IMR-90 (cell line): Measurements from ENCODE around the gene MAN1A2. TPM values are rescaled to one million over a fixed set of nuclear protein-coding genes. Genes with fewer than 3 reads are reported as not detected.
A peak's percentile ranks its signal among the peaks of the same experiment; 100 is the strongest.

ENCODE experiments used
- ATAC-seq: fragments of 200-7000 bp; cut with Tn5 transposase; 2 replicates; pipeline ENCODE4 v1.9.1; 2020; ENCODE audit warnings: low read depth, mild to moderate bottlenecking, moderate library complexity
- BruUV-seq: library from RNA; stranded (reverse); fragments of 400-500 nt; replicated peaks from 2 replicates; lab custom pipeline; 2021; lab: Mats Ljungman, UMichigan
- CTCF ChIA-PET: fragments of 300-600 bp; formaldehyde crosslinking; extraction: SDS; loops from one replicate; lab custom pipeline; 2021; ENCODE audit warnings: antibody characterized with exemption; lab: Yijun Ruan, JAX
- POLR2A ChIA-PET: fragments of 300-600 bp; sonication (Branson Sonifier 250); formaldehyde crosslinking; loops from one replicate; lab custom pipeline; 2022; ENCODE audit warnings: antibody characterized with exemption; ENCODE audit not compliant: unreplicated experiment; lab: Charles Lee
- DNase-seq: peaks from one replicate; pipeline ENCODE4 v3.0.0; 2013
- H2AFZ ChIP-seq: replicated peaks from 2 replicates; pipeline ENCODE3; 2013; ENCODE audit warnings: low read length, mild to moderate bottlenecking; ENCODE audit not compliant: poor library complexity
- H2AK5ac ChIP-seq: 2 replicates; pipeline ENCODE4 v1.6.1; 2013; ENCODE audit warnings: low read depth, low read length, inconsistent platforms
- H2AK9ac ChIP-seq: replicated peaks from 2 replicates; pipeline ENCODE3; 2013; ENCODE audit warnings: mild to moderate bottlenecking, low read depth, low read length, moderate library complexity; ENCODE audit not compliant: poor library complexity
- H2BK120ac ChIP-seq: 2 replicates; pipeline ENCODE4 v1.6.1; 2013; ENCODE audit warnings: low read depth, low read length, inconsistent platforms
- H2BK15ac ChIP-seq: 3 replicates; pipeline ENCODE4 v1.6.1; 2013; ENCODE audit warnings: low read depth, low read length, inconsistent platforms
- H2BK20ac ChIP-seq: 2 replicates; pipeline ENCODE4 v1.6.1; 2013; ENCODE audit warnings: low read depth, mild to moderate bottlenecking, inconsistent platforms, low read length, moderate library complexity
- H2BK5ac ChIP-seq: 2 replicates; pipeline ENCODE4 v1.6.1; 2013; ENCODE audit warnings: mild to moderate bottlenecking, low read depth, low read length, inconsistent platforms; ENCODE audit not compliant: poor library complexity, severe bottlenecking
- H3K14ac ChIP-seq: replicated peaks from 2 replicates; pipeline ENCODE4 v1.6.1; 2013; ENCODE audit warnings: low read depth, low read length, inconsistent platforms
- H3K18ac ChIP-seq: 2 replicates; pipeline ENCODE4 v1.6.1; 2013; ENCODE audit warnings: low read depth, low read length, control low read depth
- H3K23ac ChIP-seq: 2 replicates; pipeline ENCODE4 v1.6.1; 2013; ENCODE audit warnings: low read depth, low read length, inconsistent platforms
- H3K27ac ChIP-seq: 2 replicates; pipeline ENCODE4 v1.5.1; 2013; ENCODE audit warnings: mild to moderate bottlenecking, control low read depth, low read length; ENCODE audit not compliant: insufficient read depth
- H3K27me3 ChIP-seq: 2 replicates; pipeline ENCODE4 v1.6.1; 2013; ENCODE audit warnings: low read length; ENCODE audit not compliant: control insufficient read depth, insufficient read depth
- H3K36me3 ChIP-seq: 2 replicates; pipeline ENCODE4 v1.6.1; 2013; ENCODE audit warnings: low read length, mixed read lengths; ENCODE audit not compliant: control insufficient read depth, insufficient read depth
- H3K4ac ChIP-seq: 2 replicates; pipeline ENCODE4 v1.6.1; 2013; ENCODE audit warnings: low read depth, low read length, inconsistent platforms
- H3K4me1 ChIP-seq: 2 replicates; pipeline ENCODE4 v1.6.1; 2013; ENCODE audit warnings: low read length, mixed read lengths; ENCODE audit not compliant: control insufficient read depth, insufficient read depth
- H3K4me2 ChIP-seq: 2 replicates; pipeline ENCODE4 v1.6.1; 2013; ENCODE audit warnings: low read depth, mild to moderate bottlenecking, control low read depth, low read length, moderate library complexity
- H3K4me3 ChIP-seq: 2 replicates; pipeline ENCODE4 v1.5.1; 2013; ENCODE audit warnings: low read depth, mild to moderate bottlenecking, control low read depth, low read length, moderate library complexity; ENCODE audit not compliant: insufficient read depth
- H3K56ac ChIP-seq: 2 replicates; pipeline ENCODE4 v1.6.1; 2013; ENCODE audit warnings: low read length, inconsistent platforms; ENCODE audit not compliant: insufficient read depth; ENCODE audit errors: extremely low read depth
- H3K79me1 ChIP-seq, 2 experiments: 2 replicates each; pipeline ENCODE4 v1.6.1; 2013; ENCODE audit warnings: low read length in 2 of 2, inconsistent platforms in 1 of 2, low read depth in 1 of 2
- H3K9ac ChIP-seq: 2 replicates; pipeline ENCODE4 v1.6.1; 2013; ENCODE audit warnings: low read depth, low read length, control low read depth
- H3K9me1 ChIP-seq: 2 replicates; pipeline ENCODE4 v1.6.1; 2013; ENCODE audit warnings: low read length, inconsistent platforms; ENCODE audit not compliant: insufficient read depth
- H3K9me3 ChIP-seq: 2 replicates; pipeline ENCODE4 v1.6.1; 2013; ENCODE audit warnings: low read length; ENCODE audit not compliant: control insufficient read depth, insufficient read depth
- H4K20me1 ChIP-seq: 2 replicates; pipeline ENCODE4 v1.6.1; 2013; ENCODE audit warnings: low read length, inconsistent platforms; ENCODE audit not compliant: insufficient read depth
- H4K5ac ChIP-seq: 2 replicates; pipeline ENCODE4 v1.6.1; 2013; ENCODE audit warnings: mild to moderate bottlenecking, low read depth, low read length, control low read depth
- H4K8ac ChIP-seq, 2 experiments: 2 replicates each; pipeline ENCODE4 v1.6.1; 2013; ENCODE audit warnings: low read depth in 2 of 2, low read length in 2 of 2, control low read depth in 1 of 2, inconsistent platforms in 1 of 2
- H4K91ac ChIP-seq: 2 replicates; pipeline ENCODE4 v1.6.1; 2013; ENCODE audit warnings: low read depth, low read length, inconsistent platforms; ENCODE audit not compliant: insufficient read depth
- CEBPB ChIP-seq: IDR thresholded peaks from 2 replicates; pipeline ENCODE4 v1.6.1; 2012; ENCODE audit warnings: low read depth, low read length, improper control_type of control experiment
- ELK1 ChIP-seq: fragments of 150-350 bp; IDR thresholded peaks from 2 replicates; pipeline ENCODE4 v1.6.1; 2016; ENCODE audit warnings: low read depth, mild to moderate bottlenecking, low read length, moderate library complexity, borderline replicate concordance
- MAFK ChIP-seq: IDR thresholded peaks from 2 replicates; pipeline ENCODE4 v1.6.1; 2012; ENCODE audit warnings: low read depth, low read length, improper control_type of control experiment
- MXI1 ChIP-seq: IDR thresholded peaks from 2 replicates; pipeline ENCODE4 v1.6.1; 2012; ENCODE audit warnings: low read depth, mild to moderate bottlenecking, low read length, moderate library complexity, borderline replicate concordance
- POLR2A ChIP-seq: IDR thresholded peaks from 2 replicates; pipeline ENCODE4 v1.6.1; 2012; ENCODE audit warnings: mild to moderate bottlenecking, low read depth, low read length
- RAD21 ChIP-seq: IDR thresholded peaks from 2 replicates; pipeline ENCODE4 v1.6.1; 2012; ENCODE audit warnings: low read length, improper control_type of control experiment
- WGBS, 2 experiments: methylation state at CpG; one replicate each; pipeline versions ENCODE4 v1.1.5 to v1.1.7; 2013; ENCODE audit warnings: missing lambda C conversion rate in 2 of 2; ENCODE audit not compliant: insufficient read length in 1 of 2; ENCODE audit errors: extremely low coverage in 2 of 2; 5-methylcytosine and 5-hydroxymethylcytosine counted together
- dilution Hi-C: fragments of 300-500 bp; cut with HindIII; formaldehyde crosslinking; loops from one replicate; pipeline ENCODE4 v1.14.3; 2018; ENCODE audit warnings: low sequenced_read_pairs; ENCODE audit not compliant: unreplicated experiment
- in situ Hi-C: fragments of 300-500 bp; cut with MboI; formaldehyde crosslinking; loops from 3 replicates; pipeline ENCODE4 v1.14.3; 2019; ENCODE audit warnings: low sequenced_read_pairs, inconsistent platforms, mixed read lengths
- intact Hi-C: fragments of 100-400 bp; cut with micrococcal nuclease; formaldehyde crosslinking; loops from 2 replicates; pipeline ENCODE4 v1.10.0; 2022
- polyA plus RNA-seq, 3 experiments: library from polyadenylated mRNA; depleted of rRNA; stranded (reverse); fragments of >200 nt; gene quantifications; 2 replicates each; pipeline ENCODE4 v1.2.3, GENCODE V29; 2012; ENCODE audit warnings: low replicate concordance in 1 of 3
- total RNA-seq: library from RNA; depleted of rRNA; stranded (reverse); fragments of >200 nt; gene quantifications from 2 replicates; pipeline ENCODE4 v1.2.3, GENCODE V29; 2012
- TF ChIP-seq, protein P1 (sequence below): fragments of 150-350 bp; IDR thresholded peaks from 2 replicates; pipeline ENCODE4 v1.6.1; 2017; ENCODE audit warnings: mild to moderate bottlenecking, antibody characterized with exemption, low read length, low read depth
- TF ChIP-seq, protein P2 (sequence below): conservative IDR thresholded peaks from 2 replicates; pipeline ENCODE4 v1.5.1; 2012; ENCODE audit warnings: mild to moderate bottlenecking, low read depth, low read length, improper control_type of control experiment

Gene MAN1A2
- total and polyA plus RNA-seq, 2 of the 4 experiments (the other 2 are of a cell fraction) = 12.4 to 29.4 TPM

DNA sequence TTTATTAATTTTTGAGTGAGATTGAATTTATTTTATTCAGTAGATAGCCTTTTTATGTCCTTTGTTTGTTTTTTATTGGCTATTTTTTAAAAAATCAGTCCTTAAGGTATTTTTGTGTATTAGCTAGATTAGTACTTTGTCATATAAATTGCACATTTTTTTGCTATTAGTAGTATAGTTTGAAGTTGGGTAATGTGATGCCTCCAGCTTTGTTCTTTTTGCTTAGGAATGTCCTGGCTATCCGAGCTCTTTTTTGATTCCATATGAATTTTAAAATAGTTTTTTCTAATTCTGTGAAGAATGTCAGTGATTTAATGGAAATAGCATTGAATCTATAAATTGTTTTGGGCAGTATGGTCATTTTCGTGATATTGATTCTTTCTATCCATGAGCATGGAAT is 80.4 kb downstream of the MAN1A2 start:
- H2BK20ac ChIP-seq = no peak overlapping the region
- DNase-seq (peak; percentile 34), ATAC-seq (peak; percentile 70)
- H3K36me3 ChIP-seq = peaks cover 2% of the 10 kb centered on the region; the same call in 1 of the 2 replicates
- H2BK15ac ChIP-seq = no peak overlapping the region
- H3K18ac ChIP-seq = peak overlapping the region; percentile 59; the same call in 1 of the 2 replicates
- no peak overlapping the region for H4K8ac ChIP-seq
- H2BK5ac ChIP-seq = no peak overlapping the region
- dilution Hi-C loops = no loop called here
- no peak overlapping the region for H3K4me3 ChIP-seq
- H4K91ac ChIP-seq = no peak overlapping the region
- BruUV-seq = no TSS peak
- H4K20me1 ChIP-seq = no peaks in the 10 kb centered on the region; the same call in 1 of the 2 replicates
- H2AK9ac ChIP-seq = no peak overlapping the region
- H3K56ac ChIP-seq = no peak overlapping the region
- no peaks in the 10 kb centered on the region for H3K9me1 ChIP-seq
- H2AFZ ChIP-seq = no peak overlapping the region
- no peak overlapping the region for H3K9ac ChIP-seq
- POLR2A ChIA-PET = no interaction called here
- H3K4ac ChIP-seq = no peak overlapping the region
- CTCF ChIA-PET = no interaction called here
- H3K4me2 ChIP-seq = no peak overlapping the region
- in situ Hi-C loops = no loop called here
- H3K9me3 ChIP-seq = peaks cover 3% of the 10 kb centered on the region
- H3K27ac ChIP-seq = no peak overlapping the region
- no peak overlapping the region for H2AK5ac ChIP-seq
- no peak overlapping the region for H2BK120ac ChIP-seq
- no peak overlapping the region for H4K5ac ChIP-seq
- intact Hi-C loops = loop anchor here (10.0 kb wide), 1 partner anchor 133 kb away; no protein-coding TSS in a partner anchor
- H3K27me3 ChIP-seq = no peaks in the 10 kb centered on the region
- peaks cover 10 to 14% of the 10 kb centered on the region in 2 experiments; a peak in 3 of 4 replicates for H3K79me1 ChIP-seq
- no CpG with 5 or more reads among the region's 2 CpGs for WGBS, 2 experiments
- no peak overlapping the region for H3K14ac ChIP-seq
- TF ChIP-seq RAD21 (no peak), CEBPB (peak; percentile 16; the same call in 1 of the 2 replicates), POLR2A (no peak), MXI1 (no peak), ELK1 (no peak), MAFK (no peak)
- TF ChIP-seq, protein P1, sequence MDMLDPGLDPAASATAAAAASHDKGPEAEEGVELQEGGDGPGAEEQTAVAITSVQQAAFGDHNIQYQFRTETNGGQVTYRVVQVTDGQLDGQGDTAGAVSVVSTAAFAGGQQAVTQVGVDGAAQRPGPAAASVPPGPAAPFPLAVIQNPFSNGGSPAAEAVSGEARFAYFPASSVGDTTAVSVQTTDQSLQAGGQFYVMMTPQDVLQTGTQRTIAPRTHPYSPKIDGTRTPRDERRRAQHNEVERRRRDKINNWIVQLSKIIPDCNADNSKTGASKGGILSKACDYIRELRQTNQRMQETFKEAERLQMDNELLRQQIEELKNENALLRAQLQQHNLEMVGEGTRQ = no peak
- TF ChIP-seq, protein P2, sequence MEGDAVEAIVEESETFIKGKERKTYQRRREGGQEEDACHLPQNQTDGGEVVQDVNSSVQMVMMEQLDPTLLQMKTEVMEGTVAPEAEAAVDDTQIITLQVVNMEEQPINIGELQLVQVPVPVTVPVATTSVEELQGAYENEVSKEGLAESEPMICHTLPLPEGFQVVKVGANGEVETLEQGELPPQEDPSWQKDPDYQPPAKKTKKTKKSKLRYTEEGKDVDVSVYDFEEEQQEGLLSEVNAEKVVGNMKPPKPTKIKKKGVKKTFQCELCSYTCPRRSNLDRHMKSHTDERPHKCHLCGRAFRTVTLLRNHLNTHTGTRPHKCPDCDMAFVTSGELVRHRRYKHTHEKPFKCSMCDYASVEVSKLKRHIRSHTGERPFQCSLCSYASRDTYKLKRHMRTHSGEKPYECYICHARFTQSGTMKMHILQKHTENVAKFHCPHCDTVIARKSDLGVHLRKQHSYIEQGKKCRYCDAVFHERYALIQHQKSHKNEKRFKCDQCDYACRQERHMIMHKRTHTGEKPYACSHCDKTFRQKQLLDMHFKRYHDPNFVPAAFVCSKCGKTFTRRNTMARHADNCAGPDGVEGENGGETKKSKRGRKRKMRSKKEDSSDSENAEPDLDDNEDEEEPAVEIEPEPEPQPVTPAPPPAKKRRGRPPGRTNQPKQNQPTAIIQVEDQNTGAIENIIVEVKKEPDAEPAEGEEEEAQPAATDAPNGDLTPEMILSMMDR = no peak
- no peak overlapping the region for H3K23ac ChIP-seq
- peaks cover 3% of the 10 kb centered on the region; the same call in 1 of the 2 replicates for H3K4me1 ChIP-seq
